GM21360 (cell line): ENCODE results near the gene DIO3.

Source experiments
- ATAC-seq: cut with Tn5 transposase; IDR thresholded peaks from one replicate; pipeline ENCODE4 v1.9.1; 2021; ENCODE audit warnings: mild to moderate bottlenecking, moderate library complexity; ENCODE audit not compliant: unreplicated experiment

The DIO3 gene

DNA sequence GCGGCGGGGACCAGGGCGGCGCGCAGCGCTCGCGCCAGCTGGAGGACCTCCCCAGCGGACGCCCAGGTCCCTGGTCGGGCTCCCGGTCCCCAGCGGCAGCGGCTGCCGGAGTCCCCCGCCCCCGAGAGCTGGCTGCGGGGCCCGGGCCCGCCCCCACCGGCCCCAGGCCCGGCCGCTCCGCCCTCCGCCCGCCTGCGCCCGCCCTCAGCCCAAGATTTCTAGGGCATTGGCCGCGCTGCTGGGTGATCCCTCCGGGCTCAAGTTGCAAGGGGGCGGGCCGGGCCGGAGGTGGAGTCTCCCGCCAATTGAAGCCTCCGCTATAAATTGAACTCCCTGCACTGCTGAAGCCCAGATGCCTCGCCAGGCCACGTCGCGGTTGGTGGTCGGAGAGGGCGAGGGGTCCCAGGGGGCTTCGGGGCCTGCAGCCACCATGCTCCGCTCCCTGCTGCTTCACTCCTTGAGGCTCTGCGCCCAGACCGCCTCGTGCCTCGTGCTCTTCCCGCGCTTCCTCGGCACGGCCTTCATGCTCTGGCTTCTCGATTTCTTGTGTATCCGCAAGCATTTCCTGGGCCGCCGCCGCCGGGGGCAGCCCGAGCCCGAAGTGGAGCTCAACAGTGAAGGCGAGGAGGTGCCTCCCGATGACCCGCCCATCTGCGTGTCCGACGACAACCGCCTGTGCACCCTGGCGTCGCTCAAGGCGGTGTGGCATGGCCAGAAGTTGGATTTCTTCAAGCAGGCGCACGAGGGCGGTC, at the start of gene DIO3:
TSS of gene DIO3 (plus strand) at position 351 of the 752 bp plus-strand sequence.
- ATAC-seq, result no peak

DNA sequence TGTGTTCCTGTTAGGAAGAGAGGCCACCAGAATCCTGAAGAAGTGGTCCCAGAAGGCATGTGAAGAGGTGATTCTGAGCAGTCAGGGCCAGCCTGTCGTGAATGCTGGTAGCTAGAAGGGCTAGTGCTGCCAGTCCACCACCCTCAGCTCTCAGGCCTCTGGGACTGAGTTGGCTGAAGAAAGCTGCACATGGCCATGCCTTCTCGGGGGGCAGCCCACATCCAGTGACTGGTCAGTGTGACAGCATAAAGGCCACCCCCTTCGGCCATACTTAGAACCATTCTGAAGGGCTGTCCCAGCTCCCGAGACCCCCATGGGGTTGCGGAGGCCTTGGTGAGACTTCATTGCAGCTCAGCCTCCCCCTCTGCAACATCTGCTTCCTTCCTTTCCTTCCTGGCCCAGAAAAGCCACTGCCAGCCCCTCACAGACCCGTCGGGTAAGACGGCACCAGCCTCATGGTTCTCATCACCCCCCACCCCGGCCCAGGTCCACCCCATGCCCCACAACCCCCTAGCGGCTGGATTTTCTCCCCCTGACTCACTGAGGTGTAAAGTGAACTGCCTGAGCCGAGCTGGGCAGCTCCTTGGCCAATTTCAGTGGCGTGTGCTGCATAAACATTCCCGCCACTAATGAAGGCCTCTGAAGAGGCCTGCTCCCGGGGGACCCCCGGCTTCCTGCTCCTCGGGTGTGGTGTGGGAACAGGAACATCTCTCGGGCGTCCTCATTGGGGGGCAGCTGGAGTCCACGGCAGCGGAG, 49.5 kb upstream of the DIO3 start:
- no peak for ATAC-seq

DNA sequence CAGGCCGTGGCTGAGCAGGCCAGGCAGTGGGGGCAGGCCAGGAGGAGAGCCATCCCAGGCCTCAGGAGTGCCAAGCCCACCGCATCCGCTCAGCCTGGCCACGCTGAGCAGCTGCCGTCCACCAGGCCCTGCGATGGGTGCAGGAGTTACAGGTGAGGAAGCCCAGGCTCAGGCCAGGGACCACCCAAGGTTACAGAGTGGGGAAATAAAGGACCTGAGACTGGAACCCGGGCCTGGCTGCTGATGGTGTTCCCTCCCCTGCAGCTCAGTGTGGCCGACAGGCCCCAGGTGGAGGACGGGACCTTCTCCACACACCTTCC, 49.0 kb upstream of the DIO3 start:
- ATAC-seq, result no peak

DNA sequence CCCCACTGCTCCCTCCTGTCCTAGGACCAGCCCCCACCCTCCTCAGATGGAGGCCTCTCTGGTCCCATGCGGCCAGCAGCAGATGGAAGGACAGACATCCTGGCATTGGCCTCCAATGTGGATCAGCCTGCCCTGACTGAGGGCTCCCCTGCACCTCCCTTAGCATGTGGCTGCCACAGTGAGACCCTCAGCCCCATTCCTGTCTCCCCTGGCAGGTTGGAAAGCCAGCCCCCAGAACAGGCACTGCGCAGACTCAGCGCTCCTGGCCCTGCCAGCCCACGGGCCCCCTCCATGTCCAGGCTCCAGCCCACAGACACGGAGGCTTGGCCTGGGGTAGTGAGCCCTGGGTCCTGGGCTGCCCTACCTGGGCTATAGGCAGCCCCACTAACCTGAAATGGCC, 47.2 kb upstream of the DIO3 start:
- no peak for ATAC-seq

DNA sequence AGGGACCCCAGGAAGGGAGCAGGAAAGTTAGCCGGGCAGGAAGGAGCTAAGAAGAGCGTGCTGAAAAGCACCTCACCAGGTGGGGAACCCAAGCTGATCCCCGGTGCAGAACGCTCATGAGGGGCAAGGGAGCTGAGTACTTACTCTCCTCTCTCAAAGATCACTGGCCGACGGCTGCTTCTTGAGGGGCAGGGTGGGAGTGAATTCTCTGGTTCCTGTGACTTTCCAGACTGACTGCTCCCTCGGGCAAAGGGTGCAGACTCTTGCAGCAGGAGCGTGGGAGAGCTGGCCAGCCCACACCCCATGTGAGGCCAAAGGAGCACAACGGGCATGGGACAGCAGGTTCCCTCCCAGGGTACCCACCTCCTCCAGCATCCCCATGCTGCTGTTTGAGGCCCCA, 44.9 kb upstream of the DIO3 start:
- ATAC-seq, result no peak

DNA sequence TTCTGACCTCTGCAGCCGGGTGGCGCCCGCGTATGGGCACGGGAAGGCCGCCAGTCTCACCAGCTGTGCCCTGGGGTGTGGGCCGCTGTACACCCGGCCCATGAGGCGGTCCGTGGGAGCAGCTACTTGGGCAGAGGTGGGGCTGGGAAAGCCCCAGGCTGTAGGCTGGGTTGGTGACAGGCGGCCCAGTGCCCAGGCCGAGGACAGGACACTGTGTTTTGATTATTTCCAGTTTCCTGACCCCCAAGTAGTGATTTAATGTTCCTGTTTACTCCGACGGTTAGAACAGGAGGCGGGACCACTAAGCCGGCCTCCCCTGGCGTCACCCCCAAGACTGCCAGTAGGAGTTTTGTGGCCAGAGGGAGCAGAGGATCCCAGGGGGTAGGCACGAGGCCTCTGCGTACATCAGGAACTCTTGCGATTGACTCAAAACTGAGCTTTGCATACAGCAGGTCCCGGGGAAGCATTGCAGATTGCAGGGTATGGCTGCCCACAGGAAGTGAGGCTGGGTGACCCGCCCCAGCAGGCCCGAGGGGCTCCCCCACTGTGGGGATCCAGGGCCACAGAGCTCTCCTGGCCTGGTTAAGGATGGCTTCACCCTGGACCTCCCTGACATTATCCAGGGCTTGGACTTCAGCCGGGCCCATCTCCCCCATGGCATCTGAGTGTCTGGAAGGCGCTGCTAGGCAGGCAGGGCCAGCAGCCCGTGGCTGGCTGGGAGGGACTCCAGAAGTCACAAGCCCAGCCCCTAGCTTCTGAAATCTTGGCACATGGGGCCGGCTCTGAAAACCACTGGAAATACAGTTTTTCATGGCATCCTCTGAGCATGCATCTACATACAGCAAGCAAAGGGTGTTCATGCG, 42.5 kb upstream of the DIO3 start:
- ATAC-seq, result no peak

GRCh38 chr14:101520621-101521472, 40.4 kb upstream of the DIO3 start:
- ATAC-seq, result no peak

DNA sequence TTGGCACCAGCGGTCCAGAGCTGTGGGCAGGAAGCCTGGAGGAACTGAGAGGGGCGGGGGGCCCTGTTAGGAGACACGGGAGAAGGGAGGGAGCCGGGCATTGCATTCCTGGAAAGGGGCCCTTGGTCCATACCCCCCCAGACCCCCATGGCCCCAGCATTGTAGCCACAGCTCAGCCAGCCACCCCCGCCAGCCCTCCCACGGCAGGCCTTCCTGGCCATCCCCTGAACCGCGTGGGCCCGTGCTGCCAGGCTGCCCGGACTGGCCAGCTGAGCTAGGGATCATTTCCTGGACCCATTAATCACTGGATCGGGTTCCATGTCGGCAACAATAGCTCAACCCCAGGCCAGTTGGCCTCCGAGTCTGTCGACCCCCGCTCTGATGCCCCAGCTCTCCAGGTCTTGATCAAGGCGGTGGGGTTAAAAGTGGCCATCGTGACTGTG, 39.8 kb upstream of the DIO3 start:
- ATAC-seq, result no peak

GRCh38 chr14:101521978-101522377, 39.3 kb upstream of the DIO3 start:
- ATAC-seq, result no peak

- no peak for ATAC-seq
Observed at GRCh38 chr14:101525640-101526527, 35.4 kb upstream of the DIO3 start.

DNA sequence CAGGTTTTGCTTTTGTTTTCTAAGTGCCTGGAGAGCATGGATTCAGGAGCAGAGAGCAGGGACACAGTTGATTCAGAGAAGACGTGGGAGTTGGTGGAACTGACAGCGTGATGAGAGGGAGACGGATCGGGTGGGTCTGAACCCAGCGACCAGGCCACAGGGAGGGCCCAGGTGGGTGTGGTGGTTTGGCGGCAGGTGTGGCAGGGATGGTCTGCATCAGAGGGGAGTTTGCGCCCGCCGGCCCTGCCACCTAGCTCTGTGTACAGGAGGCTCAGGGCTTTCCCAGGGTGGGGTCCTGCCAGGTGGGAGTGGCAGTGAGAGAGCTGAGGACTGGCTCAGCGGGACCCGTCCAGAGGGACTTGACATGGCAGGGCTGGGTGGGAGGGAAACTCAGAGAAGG, 33.3 kb upstream of the DIO3 start:
- no peak for ATAC-seq

DNA sequence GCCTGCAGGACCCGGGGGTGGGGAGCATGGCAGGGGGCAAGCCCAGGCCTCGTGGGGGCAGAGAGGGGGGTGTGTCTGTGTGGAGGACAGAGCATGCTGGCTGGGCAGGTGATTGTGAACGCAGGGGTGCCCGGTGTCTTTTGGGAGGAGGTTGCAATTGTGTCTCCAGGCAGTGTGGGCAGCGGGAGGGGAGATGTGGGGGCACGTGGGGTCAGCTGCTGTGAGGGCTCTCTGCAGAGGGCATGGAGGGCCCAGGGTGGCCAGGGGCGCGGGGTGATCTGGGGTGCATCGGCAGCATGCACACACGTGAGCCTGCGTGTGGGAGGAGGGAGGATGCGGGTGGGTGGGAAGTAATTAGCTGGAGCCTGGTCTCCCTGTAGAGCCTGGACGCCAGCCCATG, 32.2 kb upstream of the DIO3 start:
- no peak for ATAC-seq

DNA sequence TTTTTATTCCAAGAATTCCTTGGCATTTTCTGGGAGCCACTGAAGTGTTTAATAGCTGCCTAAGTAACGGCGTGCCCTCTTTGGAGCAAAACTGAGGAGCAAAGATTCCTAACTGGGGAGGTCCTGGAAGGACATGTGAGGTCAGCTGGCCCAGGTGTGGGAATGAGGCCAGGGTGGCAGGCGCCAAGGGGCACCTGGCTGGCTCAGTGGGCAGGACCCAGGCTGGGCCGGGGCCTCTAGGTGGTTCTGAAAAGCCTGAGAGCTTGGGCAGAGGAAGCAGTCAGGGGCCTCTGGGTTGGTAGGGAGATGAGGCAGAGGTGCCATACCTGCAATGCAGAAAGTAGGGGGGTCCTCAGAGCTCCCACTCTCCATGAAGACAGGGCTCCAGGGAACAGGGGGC, 27.1 kb upstream of the DIO3 start:
- no peak for ATAC-seq

- ATAC-seq, result no peak
Observed at GRCh38 chr14:101535232-101535631, 26.1 kb upstream of the DIO3 start.

DNA sequence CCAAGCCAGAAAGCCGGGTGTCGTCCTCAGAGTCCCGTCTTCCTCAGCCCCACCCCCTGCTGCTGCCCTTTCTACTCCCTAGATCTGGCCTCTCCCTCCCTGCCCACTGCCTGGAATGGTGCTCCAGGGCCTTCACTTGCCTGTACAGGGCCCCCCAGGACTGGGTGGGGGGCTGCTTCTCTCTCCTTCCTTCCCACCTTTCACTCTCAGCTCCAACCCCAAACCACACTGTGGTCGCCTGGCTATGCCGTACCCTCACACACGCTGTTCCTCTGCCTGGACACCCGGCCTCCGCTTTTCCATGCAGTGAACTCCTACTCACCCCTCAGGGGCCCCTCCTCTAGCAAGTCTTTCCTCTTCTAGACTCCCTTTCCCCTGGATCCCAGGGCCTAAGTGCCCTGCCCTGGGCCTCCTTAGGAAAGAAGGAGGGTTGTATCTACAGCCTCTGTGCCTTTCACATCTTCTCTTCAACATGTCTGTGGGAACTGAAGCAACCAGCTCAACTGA, 25.5 kb upstream of the DIO3 start:
- ATAC-seq, result no peak

DNA sequence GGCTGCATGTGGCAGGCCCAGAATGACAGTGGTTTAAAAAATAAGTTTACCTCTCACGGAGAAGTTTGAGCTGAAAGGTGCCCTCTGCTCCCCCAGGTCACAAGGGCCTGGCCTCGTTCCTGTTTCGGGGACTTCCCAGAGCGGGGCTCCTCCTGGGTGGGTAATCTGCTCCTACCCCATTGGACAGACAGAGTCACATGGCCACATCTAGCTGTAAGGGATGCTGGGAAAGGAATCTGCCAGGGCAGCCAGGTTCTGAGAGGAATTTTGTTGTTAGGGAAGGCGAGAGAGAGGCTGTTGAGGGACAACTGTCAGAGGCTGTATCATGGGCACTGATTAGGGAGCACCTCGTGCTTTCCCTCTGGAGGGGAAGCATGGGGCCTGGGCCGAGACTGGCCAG, 24.0 kb upstream of the DIO3 start:
- no peak for ATAC-seq

DNA sequence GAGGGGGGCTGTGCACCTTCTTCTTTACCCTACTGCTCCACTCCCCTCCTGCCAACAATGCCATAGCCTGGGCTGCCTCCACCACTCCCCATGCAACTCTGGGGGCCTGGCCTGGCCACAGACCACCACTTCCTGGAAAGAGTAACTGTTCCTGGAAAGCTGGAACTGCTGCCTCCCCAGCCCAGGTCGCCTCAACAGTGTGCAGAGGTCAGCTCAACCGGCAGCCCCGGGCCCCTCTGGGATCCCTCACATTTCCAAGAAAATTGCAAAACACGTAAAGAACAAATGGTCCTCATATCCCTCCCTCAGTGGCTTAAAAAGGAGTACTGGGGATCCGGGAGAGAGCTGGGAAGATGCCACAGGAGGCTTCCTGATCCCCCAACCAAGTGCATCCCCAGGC, 22.4 kb upstream of the DIO3 start:
- no peak for ATAC-seq

DNA sequence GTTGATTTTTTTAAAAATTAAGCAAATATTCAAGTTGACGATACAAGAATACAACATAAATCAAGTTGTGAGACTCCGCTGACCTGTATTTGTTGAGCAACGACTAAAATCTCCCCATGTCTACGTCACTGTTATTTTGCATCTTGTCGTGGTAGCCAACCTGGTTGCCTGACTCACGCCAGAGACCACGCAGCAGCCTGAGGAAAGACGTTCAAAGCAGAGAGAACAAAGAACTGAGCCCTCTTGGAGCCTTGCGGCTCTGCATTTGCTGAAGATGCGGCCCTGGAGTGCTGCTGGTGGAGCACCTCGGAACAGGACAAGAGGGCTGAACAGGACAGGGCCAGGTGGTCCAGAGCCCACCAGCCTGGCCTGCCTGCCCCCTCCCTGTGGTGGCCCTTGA, 21.4 kb upstream of the DIO3 start:
- ATAC-seq, result no peak
